HG03280 (cell line): Measurements from ENCODE around the gene LZTS2.

ENCODE experiments used
- ATAC-seq: cut with Tn5 transposase; IDR thresholded peaks from one replicate; pipeline ENCODE4 v1.9.1; 2021; ENCODE audit warnings: mild to moderate bottlenecking, moderate library complexity; ENCODE audit not compliant: unreplicated experiment

The LZTS2 gene

DNA sequence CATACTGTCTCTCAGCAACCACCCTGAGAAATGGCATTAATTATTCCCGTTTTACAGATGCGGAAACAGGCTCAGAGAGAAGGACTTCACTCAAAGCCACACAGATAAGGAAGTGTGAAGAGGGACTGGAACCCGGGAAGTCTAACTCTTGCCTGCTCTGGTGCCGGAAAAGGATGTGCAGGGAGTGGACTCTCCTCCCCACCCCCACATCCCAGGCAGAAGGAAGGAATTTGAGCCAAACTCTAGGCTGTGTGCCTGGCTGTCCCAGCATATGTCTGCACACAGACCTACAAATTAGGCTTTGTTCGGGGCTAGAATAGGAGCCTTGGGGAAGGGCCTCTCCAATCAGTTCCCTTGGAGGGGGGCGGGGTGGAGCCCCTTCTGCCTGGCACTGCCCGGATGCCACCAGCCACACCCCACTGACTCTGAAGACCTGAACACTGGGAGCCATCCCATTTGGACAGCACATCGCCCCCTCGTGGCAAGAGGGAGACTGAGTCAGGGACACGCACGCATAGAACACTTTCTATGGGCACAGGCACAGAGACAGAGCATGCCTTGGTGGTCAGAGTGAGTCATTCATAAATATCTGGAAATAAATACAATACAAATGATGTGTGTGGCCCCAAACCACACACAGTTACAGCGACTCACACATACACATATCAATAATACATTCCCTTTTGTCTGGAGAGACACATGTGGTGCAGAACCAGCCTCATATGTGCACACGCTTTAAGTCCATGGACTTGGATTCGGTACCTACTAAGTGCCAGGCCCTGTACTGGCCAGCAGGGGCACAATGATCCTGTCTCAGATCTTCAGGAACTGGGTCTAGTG, 13.1 kb downstream of the LZTS2 start:
- ATAC-seq: peak; percentile 81

DNA sequence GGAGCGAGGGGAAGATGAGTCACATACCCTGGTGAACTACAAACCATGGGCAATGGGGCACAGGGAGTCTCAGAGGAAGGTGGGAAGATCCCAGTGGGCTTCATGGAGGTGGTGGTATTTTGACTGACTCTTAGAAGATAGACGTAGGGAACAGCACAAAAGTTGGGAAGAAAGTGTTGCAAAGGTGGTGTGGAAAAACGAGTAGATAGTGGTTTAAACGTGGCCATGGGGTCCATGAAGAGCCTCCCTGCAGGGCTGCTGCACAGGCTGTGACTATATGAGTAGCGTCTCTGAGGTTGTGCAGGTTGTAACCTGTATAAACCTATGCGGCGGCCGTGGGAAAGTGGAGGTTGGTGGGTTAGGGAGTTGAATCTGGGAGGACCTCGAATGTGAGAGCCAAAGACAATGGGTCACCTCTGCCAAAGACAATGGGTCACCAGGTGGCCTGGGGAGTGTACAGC, 13.8 kb downstream of the LZTS2 start:
- no peak for ATAC-seq

DNA sequence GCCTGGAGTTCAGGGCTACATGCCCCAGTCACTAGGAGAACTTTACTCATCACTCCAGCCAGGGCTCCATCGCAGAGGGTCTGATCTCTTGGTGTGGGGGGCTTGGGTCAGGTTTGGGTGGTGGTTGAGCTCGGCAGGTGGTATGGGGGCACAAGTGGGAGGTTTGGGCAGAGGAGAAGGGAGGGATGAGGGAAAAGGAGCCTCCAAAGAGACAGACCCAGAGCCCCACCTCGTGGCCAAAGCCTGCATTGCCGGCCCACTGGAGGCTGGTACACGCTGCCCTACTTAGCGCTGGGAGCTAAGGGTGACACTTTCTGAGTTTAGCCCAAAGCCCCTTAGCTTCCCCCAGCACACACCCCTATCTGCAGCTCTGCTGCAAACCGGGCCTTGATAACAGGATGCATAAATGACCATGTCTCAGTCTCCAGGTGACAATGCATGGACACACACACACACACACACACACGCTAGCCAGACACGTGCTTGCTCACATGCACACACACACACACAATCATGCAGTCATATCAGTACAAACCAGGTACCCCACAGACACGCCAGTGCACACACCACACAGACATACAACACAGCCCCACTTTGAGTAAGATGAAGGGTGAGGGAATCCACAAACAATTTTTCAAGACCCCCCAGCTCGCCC, 14.7 kb downstream of the LZTS2 start:
- no peak for ATAC-seq

DNA sequence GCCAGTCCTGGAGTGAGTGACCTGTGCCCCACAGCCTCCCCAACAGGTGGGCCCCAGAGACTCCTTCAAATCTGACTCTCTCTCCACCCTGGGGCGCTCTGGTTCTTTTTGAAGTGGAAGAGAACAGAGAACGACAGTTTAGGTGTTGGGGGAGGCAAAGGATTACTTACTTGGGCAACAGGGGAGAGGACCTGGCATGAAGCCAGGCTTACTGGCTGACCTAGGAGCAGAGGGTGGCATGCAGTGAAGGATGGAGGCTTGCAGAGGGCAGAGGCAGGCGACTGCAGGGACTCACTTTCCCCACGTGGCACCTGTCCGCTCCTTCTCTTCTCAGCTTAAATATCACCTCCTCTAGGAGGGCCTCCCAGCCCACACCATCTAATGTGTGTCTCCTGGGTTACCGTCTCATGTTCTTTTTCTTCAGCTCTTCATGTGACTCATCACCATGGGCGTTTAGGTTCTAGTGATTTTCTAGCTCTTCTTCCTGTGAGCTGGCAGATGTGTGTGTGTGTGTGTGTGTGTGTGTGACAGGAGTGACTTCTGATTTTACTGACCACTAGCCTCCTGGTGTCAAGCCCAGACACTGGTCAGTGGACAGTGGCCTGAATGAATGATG, 15.5 kb downstream of the LZTS2 start:
- ATAC-seq: no peak

DNA sequence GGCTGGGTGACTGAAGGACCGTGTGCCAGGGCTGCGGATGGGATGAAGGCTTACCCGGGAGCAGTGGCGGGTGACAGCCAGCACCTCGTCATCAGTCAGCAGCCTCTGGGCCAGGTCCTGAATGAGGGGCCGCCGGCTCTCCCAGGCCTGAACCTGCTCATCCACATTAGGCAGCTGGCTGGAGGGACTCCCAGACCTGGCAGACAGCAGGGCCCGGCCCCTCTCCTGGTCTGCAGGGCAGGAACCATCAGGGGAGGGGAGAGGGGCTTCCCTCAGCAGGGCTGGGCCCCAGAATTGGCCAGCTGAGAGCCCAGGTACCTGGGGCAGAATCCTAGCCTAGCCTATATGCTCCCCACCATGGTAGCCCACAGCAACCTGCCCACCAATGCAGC, 16.0 kb downstream of the LZTS2 start:
- ATAC-seq: no peak

DNA sequence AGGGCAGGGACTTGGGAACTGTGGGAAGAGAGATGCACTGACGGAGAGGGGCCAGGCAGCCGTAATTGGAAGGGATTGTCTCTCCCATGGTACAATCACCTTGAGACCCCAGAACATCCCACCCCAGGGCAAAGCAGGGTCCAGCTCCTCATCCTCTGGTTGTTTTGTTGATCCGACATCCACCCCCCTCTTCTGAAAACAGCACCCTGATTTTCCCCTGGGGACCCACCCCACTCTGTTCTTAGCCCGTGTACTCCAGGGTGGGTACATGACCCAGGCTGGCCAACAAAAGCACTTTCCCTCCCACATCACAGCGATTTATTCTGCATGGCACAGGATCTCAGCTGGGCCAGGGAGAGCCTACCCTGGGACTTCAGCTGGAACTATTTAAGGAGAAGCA, 17.2 kb downstream of the LZTS2 start:
- no peak for ATAC-seq

DNA sequence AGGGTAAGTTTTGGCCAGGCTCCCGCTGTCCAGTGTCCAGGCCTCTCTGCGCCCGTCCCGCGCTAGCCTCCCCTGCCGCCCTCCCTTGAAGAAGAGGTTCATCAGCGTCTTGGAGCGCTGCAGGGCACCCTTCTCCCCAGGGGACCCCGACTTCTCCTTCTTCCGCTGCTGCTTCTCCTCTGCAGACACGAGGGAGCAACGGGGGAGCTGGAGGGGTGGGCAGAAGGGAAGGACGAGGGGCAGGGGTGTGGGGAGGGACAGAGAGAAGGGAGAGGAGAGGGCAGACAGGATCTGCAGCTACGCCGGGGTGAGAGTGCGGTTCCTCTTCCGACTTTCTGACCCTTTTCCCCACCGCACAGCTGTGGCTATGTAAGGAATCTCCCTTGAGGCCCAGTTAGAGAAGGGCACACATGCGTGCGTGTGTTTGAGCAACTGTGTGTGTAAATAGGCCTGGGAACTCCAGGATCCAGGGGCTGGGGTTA, 18.6 kb downstream of the LZTS2 start:
- ATAC-seq: no peak

DNA sequence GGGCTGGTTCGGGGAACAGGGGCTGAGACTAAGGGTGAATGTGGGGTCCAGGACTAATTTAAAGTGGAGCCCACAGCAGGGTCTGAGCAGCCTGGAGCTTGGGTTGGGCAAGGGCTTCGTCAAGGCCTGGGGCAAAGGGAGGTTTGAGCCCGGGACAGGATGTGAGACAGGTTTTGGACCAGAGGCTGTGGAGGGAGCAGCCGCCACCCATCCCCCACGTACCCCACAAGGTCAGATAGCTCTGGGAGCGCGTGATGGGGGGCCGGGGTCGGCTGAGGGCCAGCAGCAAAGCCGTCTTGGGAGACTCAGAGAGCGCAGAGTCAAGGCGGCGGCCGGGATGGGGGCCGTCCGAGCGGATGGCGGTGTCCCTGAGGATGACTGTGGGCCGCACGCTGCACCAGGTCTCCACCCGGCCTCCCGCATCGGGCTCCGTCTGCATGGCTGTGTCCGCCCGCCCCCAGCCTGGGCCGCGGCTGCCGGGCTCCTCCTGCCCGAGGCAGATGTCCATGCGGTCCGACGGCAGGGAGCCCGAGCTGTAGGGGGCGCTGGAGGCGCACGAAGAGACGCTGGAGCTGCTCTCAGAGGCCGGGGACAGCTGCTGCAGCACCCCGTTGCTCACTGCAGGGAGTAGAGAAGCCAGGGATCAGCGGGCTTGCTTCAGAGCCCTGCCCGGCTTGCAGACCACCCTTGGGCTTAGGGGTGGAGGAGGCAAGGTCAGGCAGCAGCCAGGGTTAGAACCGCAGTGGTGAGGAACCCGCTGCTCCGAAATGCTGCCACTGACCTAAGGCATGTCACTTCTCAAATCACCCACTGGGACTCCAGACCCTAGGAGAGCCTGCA, 19.2 kb downstream of the LZTS2 start:
- no peak for ATAC-seq

DNA sequence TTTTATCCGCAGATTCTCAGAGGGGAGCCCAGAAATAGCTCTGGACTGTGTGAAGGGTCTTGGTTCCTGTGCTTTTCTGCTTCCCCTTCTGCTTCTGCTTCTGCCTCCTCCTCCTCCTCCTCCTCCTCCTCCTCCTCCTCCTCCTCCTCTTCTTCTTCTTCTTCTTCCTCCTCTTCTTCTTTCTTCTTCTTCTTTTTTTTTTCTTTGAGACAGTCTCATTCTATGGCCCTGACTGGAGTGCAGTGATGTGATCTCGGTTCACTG, 19.8 kb downstream of the LZTS2 start:
- ATAC-seq: no peak

DNA sequence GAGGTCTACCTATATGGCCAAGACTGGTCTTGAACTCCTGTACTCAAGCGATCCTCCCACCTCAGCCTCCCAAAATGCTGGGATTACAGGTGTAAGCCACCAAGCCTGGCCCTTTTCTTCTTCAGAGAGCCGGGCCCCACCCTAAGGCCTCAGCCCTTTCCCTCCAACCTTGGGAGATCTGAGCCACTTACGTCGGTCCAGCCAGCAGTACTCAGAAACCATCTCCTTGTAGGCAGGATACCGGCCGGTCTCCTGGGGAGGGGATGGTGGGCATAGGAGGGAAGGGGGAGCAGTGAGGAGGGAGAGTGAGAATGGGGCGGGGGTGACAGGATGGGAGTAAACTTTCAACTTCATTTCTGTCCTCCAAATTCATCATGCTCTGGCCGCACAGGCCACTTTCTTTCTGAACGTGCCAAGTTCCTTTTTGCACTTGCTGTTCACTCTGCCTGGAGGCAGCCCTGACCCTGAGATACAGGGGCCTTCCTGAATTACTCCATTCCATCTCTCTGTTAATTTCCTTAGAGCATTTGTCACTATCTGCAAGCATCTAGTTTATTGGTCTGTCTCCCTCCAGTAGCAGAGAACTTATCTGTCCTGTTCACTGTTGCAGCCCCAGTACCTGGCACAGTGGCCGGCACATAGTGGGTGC, 20.9 kb downstream of the LZTS2 start:
- no peak for ATAC-seq

DNA sequence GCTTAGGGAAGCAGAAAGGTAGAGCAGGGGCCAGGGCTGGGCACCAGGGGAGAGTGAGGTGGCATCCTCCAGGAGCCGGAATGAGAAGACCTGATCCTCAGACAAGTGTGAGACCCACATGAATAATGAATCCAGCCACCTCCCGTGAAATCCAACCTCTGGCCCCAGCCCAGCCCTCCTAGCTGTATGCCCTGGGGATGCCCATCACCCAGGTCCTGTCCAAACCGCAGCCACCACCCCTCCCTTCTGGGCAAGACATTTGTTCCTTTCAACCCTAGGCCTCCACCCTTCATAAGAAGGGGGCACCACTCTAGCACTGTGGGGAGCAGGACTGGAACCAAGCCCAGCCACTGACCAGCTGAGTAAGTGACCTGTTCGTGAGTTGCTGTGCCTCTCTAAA, 21.6 kb downstream of the LZTS2 start:
- no peak for ATAC-seq

DNA sequence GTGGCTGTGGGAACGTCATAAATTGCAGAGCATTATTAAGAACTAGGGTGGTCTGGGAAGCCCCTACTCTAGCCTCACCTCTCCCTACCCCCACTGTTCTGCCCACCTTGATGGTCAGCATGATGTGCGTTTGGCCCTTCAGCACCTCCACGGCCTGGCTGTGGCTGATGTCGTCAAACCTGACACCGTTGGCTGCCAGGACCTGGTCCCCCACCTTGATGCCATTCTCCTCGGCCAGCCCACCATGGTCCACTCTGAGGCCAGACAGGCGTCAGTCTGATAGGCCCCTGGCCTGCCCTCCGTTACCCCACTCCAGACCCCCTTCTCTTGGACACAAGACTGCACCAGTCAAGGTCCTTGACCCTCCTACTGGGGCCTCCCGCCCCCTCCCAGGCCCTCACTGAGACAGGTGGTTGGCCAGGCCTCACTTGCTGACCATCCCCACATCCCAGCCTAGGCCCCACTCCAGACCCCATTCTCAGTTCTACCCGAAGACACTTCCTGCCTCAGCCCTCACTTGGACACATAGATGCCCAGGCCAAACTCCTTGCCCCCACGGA, 22.2 kb downstream of the LZTS2 start:
- ATAC-seq: no peak

DNA sequence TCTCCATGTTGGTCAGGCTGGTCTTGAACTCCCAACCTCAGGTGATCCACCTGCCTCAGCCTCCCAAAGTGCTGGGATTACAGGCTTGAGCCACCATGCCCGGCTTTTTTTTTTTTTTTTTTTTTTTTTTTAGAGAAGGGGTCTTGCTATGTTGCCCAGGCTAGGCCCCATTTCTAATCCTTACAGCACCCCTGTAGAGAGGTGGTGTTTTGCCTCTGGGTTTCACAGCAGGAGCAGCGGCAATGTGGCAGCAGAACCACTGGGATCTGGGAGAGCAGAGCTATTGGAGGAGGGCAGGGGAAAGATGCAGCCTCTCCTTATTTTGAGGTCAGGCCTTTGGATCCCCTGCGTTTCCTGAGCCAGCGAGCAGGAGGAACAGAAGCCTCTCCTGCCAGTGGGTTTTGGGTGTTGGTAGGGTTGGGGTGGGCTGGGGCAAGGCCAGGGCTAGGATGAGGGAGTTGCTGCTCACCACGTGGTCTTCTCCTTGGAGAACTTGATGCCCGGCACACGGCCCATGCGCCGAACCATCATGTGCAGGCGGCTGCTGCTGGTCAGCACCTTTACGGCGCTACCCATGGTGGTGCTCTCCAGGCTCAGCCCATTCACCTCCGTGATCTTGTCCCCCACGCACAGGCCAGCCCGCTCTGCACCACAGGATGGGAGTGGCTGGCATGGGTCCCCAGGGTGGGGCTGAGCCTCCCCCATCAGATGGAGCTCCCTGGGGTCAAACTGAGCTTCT, 23.5 kb downstream of the LZTS2 start:
- ATAC-seq: no peak

DNA sequence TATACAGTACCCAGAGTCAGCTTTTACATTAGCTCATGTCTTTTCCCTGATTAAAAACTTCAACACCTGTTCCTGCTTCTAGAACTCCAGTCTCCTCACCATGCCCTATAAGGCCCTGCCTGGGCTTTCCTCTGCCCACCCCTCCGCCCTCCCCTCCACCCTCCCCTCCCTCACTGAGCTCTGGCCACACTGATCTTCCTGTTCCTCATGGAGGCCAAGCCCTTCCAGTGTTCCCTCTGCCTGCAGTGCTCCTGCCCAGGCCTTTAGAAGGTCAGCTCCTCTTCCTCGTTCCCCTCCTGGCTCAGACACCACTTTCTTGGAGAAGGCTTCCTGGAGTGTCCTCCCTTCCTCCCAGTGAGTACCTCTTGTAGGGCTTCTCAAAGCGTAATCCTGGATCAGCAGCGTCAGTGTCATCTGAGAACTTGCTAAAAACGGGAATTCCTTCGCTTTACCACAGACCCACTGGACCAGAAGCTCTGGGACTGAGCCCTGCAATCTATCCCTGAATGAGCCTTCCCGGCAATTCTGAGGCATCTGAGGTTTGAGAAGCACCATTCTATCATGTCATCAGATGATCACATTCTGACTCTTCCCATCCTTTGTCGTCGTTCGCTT, 27.6 kb downstream of the LZTS2 start:
- no peak for ATAC-seq

DNA sequence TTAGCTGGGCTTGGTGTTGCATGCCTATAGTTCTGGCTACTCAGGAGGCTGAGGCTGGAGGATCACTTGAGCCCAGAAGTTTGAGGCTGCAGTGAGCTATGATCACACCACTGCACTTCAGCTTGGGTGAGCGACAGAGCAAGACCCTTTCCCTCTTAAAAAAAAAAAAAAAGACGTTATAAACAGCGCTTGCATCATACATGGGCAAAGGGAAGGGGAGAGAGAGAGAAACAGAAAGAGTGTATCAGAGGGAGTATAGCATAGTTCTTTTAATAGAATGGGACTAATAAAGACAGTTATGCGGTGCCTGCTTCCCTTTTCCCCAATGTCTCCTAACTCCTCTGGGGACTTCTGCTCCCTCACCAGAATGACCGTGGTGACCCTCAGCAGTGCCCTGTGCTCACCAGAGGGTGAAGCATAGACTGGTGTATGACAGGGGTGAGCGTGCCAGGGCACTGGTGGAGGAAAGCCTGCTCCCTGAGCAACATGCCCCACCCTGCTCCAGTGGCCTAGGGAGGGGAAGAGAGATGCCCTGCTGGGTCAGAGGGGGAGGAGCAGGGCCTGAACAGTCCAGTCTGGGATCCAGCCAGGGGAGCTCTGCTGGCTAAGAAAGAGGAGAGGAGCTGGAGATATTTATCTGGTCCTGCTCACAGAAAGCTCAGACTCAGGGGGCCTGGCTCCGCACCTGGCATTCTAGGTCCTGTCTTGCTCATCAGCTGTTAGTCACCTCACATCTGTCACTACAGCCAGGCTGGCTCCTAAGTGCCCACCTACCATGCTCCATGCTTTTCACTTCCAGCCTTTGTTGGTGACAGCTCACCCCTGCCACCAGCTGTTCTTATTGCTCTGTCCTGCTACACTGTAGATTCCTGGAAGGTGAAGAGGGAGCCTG, 29.1 kb downstream of the LZTS2 start:
- ATAC-seq: no peak

DNA sequence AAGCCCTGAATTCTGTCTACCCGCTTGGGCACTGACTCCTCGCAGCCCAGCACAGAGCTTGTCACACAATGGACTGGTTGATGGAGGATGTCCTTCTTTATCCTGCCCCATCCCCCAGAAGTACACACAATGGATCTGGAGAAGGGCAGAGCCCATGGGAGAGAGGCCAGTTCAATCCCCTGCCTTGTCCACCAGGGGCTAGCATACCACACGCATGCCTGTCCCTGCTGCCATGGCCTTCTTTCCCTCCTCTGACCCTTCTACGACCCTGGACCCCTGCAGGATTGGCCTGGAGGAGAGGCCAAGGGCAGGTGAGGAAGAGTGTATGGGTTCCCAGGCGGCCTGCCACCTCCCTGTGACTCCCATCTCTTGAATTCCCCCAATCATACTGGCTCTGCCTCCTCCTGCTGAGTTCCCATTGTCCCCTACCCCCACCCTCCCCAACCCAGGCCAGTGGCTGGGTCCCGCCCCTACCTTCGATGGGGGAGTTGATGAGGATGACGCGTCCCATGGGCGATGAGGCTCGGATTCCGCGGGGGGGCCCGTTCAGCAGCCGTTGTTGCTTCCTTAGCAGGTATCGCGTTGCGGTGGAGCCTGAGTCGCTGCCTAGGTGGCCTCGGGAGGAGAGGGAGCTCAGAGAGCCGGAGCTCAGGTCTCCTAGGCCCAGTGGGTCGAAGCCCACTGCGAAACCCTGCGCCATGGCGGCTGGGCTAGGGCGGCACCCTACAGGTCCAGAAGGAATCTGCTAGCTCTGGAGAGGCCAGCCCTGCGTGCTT, 30.1 kb downstream of the LZTS2 start:
- ATAC-seq: no peak

DNA sequence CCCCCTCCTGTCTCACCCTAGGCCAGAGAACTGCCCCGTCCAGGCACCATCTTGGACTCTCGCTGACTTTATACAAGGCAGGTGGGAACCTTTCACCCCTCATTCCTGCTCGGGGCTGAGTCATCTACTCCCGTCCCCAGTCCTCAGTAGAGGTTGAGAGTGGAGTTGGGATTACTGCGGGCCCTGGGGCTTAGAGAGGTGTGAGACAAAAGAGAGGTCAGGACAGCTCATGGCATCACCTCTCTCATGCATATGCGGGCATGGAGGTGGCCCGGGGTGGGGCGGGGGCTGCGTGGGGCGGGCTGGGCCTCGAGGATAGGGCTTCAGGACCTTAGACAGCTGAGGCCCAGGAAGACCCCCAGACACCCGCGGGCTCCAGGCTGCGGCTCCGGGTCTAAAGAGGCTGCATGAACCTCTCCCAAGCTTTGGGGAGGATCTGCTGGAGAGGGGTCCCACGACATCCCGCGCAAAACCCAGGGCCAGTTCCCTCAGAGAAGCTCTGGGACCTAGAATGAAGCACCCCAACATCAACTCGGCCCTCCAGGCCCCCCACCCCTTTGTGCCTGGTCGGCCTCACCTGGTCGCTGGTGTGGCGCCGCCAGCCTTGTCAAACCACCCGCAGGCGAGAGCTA, 31.0 kb downstream of the LZTS2 start:
- no peak for ATAC-seq
